GM12878 (cell line): ENCODE measurements around the gene DST.

Source experiments
- BRCA1 ChIP-seq: IDR thresholded peaks from 2 replicates; pipeline ENCODE4 v1.6.1; 2011; ENCODE audit warnings: low read depth, low read length, improper control_type of control experiment
- CBFB ChIP-seq: IDR thresholded peaks from 2 replicates; pipeline ENCODE4 v1.6.1; 2016; ENCODE audit warnings: antibody characterized with exemption, low read depth
- CTCF ChIP-seq, 3 experiments: IDR thresholded peaks in 2 of 3; conservative IDR thresholded peaks in 1 of 3; 2 replicates each; pipeline ENCODE4 v1.5.1; 2011; ENCODE audit warnings: low read depth in 3 of 3, low read length in 3 of 3, mild to moderate bottlenecking in 3 of 3, control low read depth in 2 of 3, moderate library complexity in 2 of 3, inconsistent platforms in 1 of 3, mixed read lengths in 1 of 3; ENCODE audit not compliant: control insufficient read depth in 2 of 3, insufficient read depth in 1 of 3; ENCODE audit errors: extremely low read depth in 1 of 3
- E4F1 ChIP-seq: fragments of 450-650 bp; IDR thresholded peaks from 2 replicates; pipeline ENCODE4 v1.6.1; 2018; ENCODE audit warnings: borderline replicate concordance, mild to moderate bottlenecking; ENCODE audit not compliant: partially characterized antibody
- EZH2 ChIP-seq: IDR thresholded peaks from 2 replicates; pipeline ENCODE4 v1.6.1; 2012; ENCODE audit warnings: low read depth, mild to moderate bottlenecking, control low read depth, inconsistent platforms, low read length, borderline replicate concordance; ENCODE audit not compliant: control insufficient read depth
- MAX ChIP-seq: IDR thresholded peaks from 2 replicates; pipeline ENCODE4 v1.6.1; 2012; ENCODE audit warnings: low read depth, low read length, improper control_type of control experiment
- POLR2A ChIP-seq: IDR thresholded peaks from 2 replicates; pipeline ENCODE4 v1.6.1; 2011; ENCODE audit warnings: low read depth, mild to moderate bottlenecking, low read length
- POLR2AphosphoS5 ChIP-seq: IDR thresholded peaks from 2 replicates; pipeline ENCODE4 v1.6.1; 2011; ENCODE audit warnings: mild to moderate bottlenecking, low read length, inconsistent platforms
- RCOR1 ChIP-seq: conservative IDR thresholded peaks from 2 replicates; pipeline ENCODE4 v1.6.1; 2012; ENCODE audit warnings: low read depth, low read length, improper control_type of control experiment
- RELA ChIP-seq: fragments of 450-650 bp; IDR thresholded peaks from 2 replicates; pipeline ENCODE4 v1.8.0; 2014; ENCODE audit warnings: borderline replicate concordance; ENCODE audit not compliant: partially characterized antibody
- SIN3A ChIP-seq: IDR thresholded peaks from 2 replicates; pipeline ENCODE4 v1.6.1; 2012; ENCODE audit warnings: low read depth, low read length, improper control_type of control experiment
- SP1 ChIP-seq: IDR thresholded peaks from one replicate; pipeline ENCODE4 v1.6.1; 2011; ENCODE audit warnings: low read depth, low read length
- SRF ChIP-seq, 2 experiments: IDR thresholded peaks; 2 replicates each; pipeline ENCODE4 v1.6.1; 2011; ENCODE audit warnings: low read depth in 2 of 2, low read length in 2 of 2, mild to moderate bottlenecking in 1 of 2, moderate library complexity in 1 of 2
- ZNF274 ChIP-seq: IDR thresholded peaks from one replicate; pipeline ENCODE4 v1.8.0; 2011; ENCODE audit not compliant: insufficient read length, insufficient read depth

GRCh38 chr6:56691286-56691595 lies 48.6 kb upstream of the DST start:
- TF ChIP-seq MAX (no peak), POLR2AphosphoS5 (no peak), CTCF (IDR thresholded peaks at IDR 0.05 in 2 of 3, conservative IDR thresholded peaks at IDR 0.05 in 1 of 3; ENCODE audit: control insufficient read depth in 2 of 3, extremely low read depth in 1 of 3, insufficient read depth in 1 of 3, low read depth in 3 of 3, low read length in 3 of 3) (no peak), SRF (IDR thresholded peaks at IDR 0.05; ENCODE audit: low read depth in 2 of 2, low read length in 2 of 2) (no peak), BRCA1 (no peak), POLR2A (no peak), CBFB (no peak), ZNF274 (no peak), RELA (no peak), E4F1 (no peak), EZH2 (no peak), SIN3A (no peak), SP1 (no peak), RCOR1 (no peak)
